PC-3 (cell line): ENCODE data around the gene OLFML2A.

Source experiments
- CTCF ChIP-seq: fragments of 300-600 bp; sonication (generic); conservative IDR thresholded peaks from 2 replicates; pipeline ENCODE4 v1.5.1; 2017; ENCODE audit warnings: antibody characterized with exemption, low read depth, mild to moderate bottlenecking, low read length
- EZH2 ChIP-seq: fragments of 300-600 bp; sonication (generic); IDR thresholded peaks from one replicate; pipeline ENCODE4 v1.6.1; 2017; ENCODE audit warnings: antibody characterized with exemption, mild to moderate bottlenecking, low read length; ENCODE audit not compliant: unreplicated experiment
- EZH2phosphoT487 ChIP-seq: fragments of 300-600 bp; sonication (generic); IDR thresholded peaks from 2 replicates; pipeline ENCODE4 v1.6.1; 2018; ENCODE audit warnings: mild to moderate bottlenecking, antibody characterized with exemption, low read length, borderline replicate concordance

DNA sequence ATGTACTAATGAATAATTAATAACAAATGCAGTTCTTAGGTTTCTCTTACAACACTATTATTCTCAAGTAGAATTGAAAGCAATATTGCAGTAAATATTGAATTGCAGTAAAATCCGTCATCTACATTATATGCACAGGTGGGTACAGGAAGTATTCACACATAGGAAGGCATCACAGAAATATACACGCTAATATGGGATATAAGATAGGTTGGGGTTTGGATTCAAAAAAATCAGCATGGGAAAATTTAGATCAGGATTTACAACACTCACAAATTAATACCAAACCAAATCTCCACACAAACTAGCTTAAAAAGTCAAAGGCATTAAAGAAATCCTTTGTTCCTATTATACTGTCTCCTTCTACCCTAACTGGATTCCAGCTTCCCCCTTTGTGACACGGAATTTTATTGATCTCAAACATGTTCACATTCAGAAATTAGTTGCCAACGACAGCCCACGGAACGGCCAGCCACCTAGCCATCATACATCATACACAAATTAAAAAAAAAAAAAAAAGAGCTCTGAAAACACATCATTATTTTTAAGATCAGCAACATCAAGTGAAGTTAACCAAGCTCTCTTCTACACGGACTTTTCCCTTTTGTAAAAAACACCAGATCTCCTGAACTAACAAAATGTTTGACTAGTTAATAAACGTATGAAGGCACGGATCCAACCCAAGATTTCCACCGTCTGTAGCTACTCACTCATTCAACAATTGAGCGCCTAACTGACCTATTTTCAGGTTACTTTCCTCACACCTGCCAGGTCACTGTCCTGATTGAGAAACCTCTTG is 8.0 kb upstream of the OLFML2A start:
- TF ChIP-seq CTCF (no peak), EZH2phosphoT487 (no peak), EZH2 (no peak)
